Measurements from ENCODE around the gene DCX. TPM values are rescaled to one million over a fixed set of nuclear protein-coding genes. Genes with fewer than 3 reads are reported as not detected.

DCX gene
- total RNA-seq, 4 donors from 2014 or later: not detected

- no peak for TF ChIP-seq CTCF (IDR thresholded peaks at IDR 0.05 in 4 of 5, conservative IDR thresholded peaks at IDR 0.05 in 1 of 5)
- TF ChIP-seq POLR2A (IDR thresholded peaks at IDR 0.05): no peak
Observed at GRCh38 chrX:111268506-111268905, 143.5 kb downstream of the DCX start.

GRCh38 chrX:111265486-111265885 is 146.5 kb downstream of the DCX start:
- H3K36me3 ChIP-seq: no peaks in the 10 kb centered on the region
- no peak overlapping the region for H3K27ac ChIP-seq
- H3K27me3 ChIP-seq: peaks cover 0 to 4% (median 3%) of the 10 kb centered on the region in 3 donors
- intact Hi-C loops (cut with DNase I; ENCODE audit: low total_unique reads): no loop called here
- no peaks in the 10 kb centered on the region for H3K4me1 ChIP-seq
- in situ Hi-C loops (cut with MboI; ENCODE audit: low sequenced_read_pairs in 4 of 4): no loop called here
- DNase-seq (no peak), ATAC-seq (no peak)
- H3K4me3 ChIP-seq: no peak overlapping the region
- TF ChIP-seq CTCF (IDR thresholded peaks at IDR 0.05 in 4 of 5, conservative IDR thresholded peaks at IDR 0.05 in 1 of 5) (no peak), POLR2A (IDR thresholded peaks at IDR 0.05) (no peak)
- H3K9me3 ChIP-seq: no peaks in the 10 kb centered on the region

More at GRCh38 chrX:111268506-111268905, 143.5 kb downstream of the DCX start:
- DNase-seq: no peak
- Histone ChIP-seq H3K36me3 (no peaks in the 10 kb centered on the region), H3K9me3 (no peaks in the 10 kb centered on the region), H3K4me3 (no peak overlapping the region), H3K4me1 (no peaks in the 10 kb centered on the region), H3K27ac (no peak overlapping the region), H3K27me3 (no peaks in the 10 kb centered on the region)
- no peak for ATAC-seq
- in situ Hi-C loops (cut with MboI; ENCODE audit: low sequenced_read_pairs in 4 of 4) (no loop called here), intact Hi-C loops (cut with DNase I; ENCODE audit: low total_unique reads) (no loop called here)

- intact Hi-C loops (cut with DNase I; ENCODE audit: low total_unique reads): no loop called here
- peaks cover 0 to 6% (median 4%) of the 10 kb centered on the region in 3 donors for H3K27me3 ChIP-seq
- no peaks in the 10 kb centered on the region for H3K4me1 ChIP-seq
- H3K36me3 ChIP-seq: no peaks in the 10 kb centered on the region
- in situ Hi-C loops (cut with MboI; ENCODE audit: low sequenced_read_pairs in 4 of 4): no loop called here
- DNase-seq: no peak
- no peak for ATAC-seq
- TF ChIP-seq CTCF (IDR thresholded peaks at IDR 0.05 in 4 of 5, conservative IDR thresholded peaks at IDR 0.05 in 1 of 5) (no peak), POLR2A (IDR thresholded peaks at IDR 0.05) (no peak)
- H3K27ac ChIP-seq: no peak overlapping the region
- H3K9me3 ChIP-seq: no peaks in the 10 kb centered on the region
- no peak overlapping the region for H3K4me3 ChIP-seq
Observed at GRCh38 chrX:111264385-111264784, 147.6 kb downstream of the DCX start.

GRCh38 chrX:111262086-111262485 is 149.9 kb downstream of the DCX start:
- peaks cover 0 to 6% (median 4%) of the 10 kb centered on the region in 3 donors for H3K27me3 ChIP-seq
- H3K4me1 ChIP-seq: no peaks in the 10 kb centered on the region
- in situ Hi-C loops (cut with MboI; ENCODE audit: low sequenced_read_pairs in 4 of 4) (no loop called here), intact Hi-C loops (cut with DNase I; ENCODE audit: low total_unique reads) (no loop called here)
- ATAC-seq (no peak), DNase-seq (no peak)
- no peaks in the 10 kb centered on the region for H3K36me3 ChIP-seq
- no peak overlapping the region for H3K27ac ChIP-seq
- H3K9me3 ChIP-seq: no peaks in the 10 kb centered on the region
- no peak overlapping the region for H3K4me3 ChIP-seq
- TF ChIP-seq CTCF (IDR thresholded peaks at IDR 0.05 in 4 of 5, conservative IDR thresholded peaks at IDR 0.05 in 1 of 5): no peak

GRCh38 chrX:111260451-111260850 is 151.5 kb downstream of the DCX start:
- DNase-seq: no peak
- intact Hi-C loops (cut with DNase I; ENCODE audit: low total_unique reads): no loop called here
- Histone ChIP-seq H3K4me1 (no peaks in the 10 kb centered on the region), H3K9me3 (no peaks in the 10 kb centered on the region), H3K36me3 (no peaks in the 10 kb centered on the region), H3K27ac (no peak overlapping the region), H3K27me3 (peaks cover 0 to 9% (median 4%) of the 10 kb centered on the region in 3 donors), H3K4me3 (no peak overlapping the region)
- in situ Hi-C loops (cut with MboI; ENCODE audit: low sequenced_read_pairs in 4 of 4): no loop called here
- TF ChIP-seq CTCF (IDR thresholded peaks at IDR 0.05 in 4 of 5, conservative IDR thresholded peaks at IDR 0.05 in 1 of 5) (no peak), POLR2A (IDR thresholded peaks at IDR 0.05) (no peak)
- ATAC-seq: no peak
